WERI-Rb-1 (cell line): ENCODE results near the gene ZNF550.
"Not testable (repeated sequence)": the region's sequence is repeated elsewhere in the genome, so short reads cannot be mapped to it uniquely, and the experiment has no call there.

Source experiments
- DNase-seq: peaks from one replicate; pipeline ENCODE4 v3.0.0-alpha.2; 2020
- H3K27ac ChIP-seq: fragments of 250-450 bp; sonication (Bioruptor Pico); 2 replicates; pipeline ENCODE4 v1.5.1; 2020; ENCODE audit warnings: mild to moderate bottlenecking, moderate library complexity
- H3K27me3 ChIP-seq: fragments of 250-450 bp; sonication (Bioruptor Pico); 2 replicates; pipeline ENCODE4 v1.5.1; 2021; ENCODE audit warnings: mild to moderate bottlenecking, low read depth, moderate library complexity; ENCODE audit not compliant: insufficient read depth, severe bottlenecking
- H3K36me3 ChIP-seq: fragments of 250-450 bp; sonication (Bioruptor Pico); 2 replicates; pipeline ENCODE4 v1.5.1; 2020; ENCODE audit warnings: mild to moderate bottlenecking, moderate library complexity
- H3K4me3 ChIP-seq: 2 replicates; pipeline ENCODE4 v1.5.1; 2011; ENCODE audit warnings: low read depth, mild to moderate bottlenecking, control low read depth, low read length
- H3K9me3 ChIP-seq: fragments of 250-450 bp; sonication (Bioruptor Pico); 2 replicates; pipeline ENCODE4 v1.5.1; 2021; ENCODE audit warnings: mild to moderate bottlenecking, moderate library complexity; ENCODE audit not compliant: severe bottlenecking
- CTCF ChIP-seq: IDR thresholded peaks from 2 replicates; pipeline ENCODE4 v1.5.1; 2011; ENCODE audit warnings: low read depth, mild to moderate bottlenecking, control low read depth, inconsistent platforms, low read length

The ZNF550 gene

DNA sequence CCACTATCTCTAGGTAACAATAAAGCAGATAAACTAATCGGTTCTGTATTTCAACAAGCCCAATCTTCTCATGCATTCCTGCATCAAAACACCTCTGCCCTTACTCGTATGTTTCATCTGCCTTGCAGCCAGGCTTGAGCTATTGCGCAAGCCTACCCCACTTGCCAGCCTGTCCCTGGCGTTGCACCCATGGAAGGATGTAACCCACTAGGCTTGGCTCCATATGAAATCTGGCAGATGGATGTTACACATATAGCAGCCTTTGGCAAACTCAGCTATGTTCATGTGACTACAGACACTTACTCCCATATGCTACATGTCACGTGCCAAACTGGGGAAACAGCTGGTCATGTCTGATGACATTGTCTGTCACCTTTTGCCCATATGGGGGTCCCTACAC is 44.4 kb downstream of the ZNF550 start:
- Histone ChIP-seq H3K9me3 (peaks cover 7% of the 10 kb centered on the region), H3K4me3 (no peak overlapping the region), H3K27me3 (no peaks in the 10 kb centered on the region), H3K36me3 (peaks cover 6% of the 10 kb centered on the region), H3K27ac (no peak overlapping the region)
- no peak for DNase-seq
- TF ChIP-seq CTCF: no peak

DNA sequence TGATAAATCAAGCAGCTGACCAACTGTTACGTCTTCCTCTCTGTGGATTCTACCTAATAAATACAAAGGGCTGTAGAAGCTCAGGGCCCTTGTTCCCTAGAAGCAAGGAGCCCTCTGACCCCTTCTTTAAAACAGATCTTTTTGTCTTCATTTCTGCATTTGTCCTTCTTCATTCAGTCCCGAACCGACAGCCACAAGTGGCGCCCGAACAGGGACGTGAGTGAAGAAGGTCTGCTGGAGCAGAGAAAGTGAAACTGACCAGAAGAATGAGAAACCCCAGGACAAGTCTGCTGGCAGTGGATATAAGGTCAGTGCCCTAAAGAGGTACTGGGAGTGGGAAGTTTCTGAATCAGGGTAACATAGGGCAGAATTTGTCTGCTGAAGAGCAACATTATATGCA is 46.8 kb downstream of the ZNF550 start:
- DNase-seq: no peak
- TF ChIP-seq CTCF: no peak
- peaks cover 6% of the 10 kb centered on the region for H3K36me3 ChIP-seq
- H3K27me3 ChIP-seq: no peaks in the 10 kb centered on the region
- H3K4me3 ChIP-seq: no peak overlapping the region
- peaks cover 7% of the 10 kb centered on the region for H3K9me3 ChIP-seq
- H3K27ac ChIP-seq: no peak overlapping the region

DNA sequence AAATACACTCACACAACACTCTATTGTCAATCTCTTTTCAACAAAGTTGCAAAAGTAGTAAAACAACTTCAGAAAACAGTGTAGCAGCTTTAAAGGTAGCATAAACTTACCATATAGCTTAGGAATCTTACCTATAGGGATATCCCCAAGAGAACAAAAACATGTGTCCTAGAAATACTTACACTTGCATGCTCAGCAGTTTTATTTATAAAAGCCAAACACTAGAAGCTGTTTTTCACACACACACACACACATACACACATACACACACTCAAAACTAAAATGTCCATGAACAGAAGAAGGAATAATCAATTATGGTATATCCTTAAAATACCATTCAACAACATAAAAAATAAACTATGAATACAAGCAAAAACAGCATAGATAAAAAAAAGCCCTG is 48.2 kb downstream of the ZNF550 start:
- H3K27me3 ChIP-seq: no peaks in the 10 kb centered on the region
- peaks cover 16% of the 10 kb centered on the region for H3K36me3 ChIP-seq
- H3K27ac ChIP-seq: no peak overlapping the region
- no peak overlapping the region for H3K4me3 ChIP-seq
- no peak for DNase-seq
- H3K9me3 ChIP-seq: peaks cover 7% of the 10 kb centered on the region
- TF ChIP-seq CTCF: no peak

DNA sequence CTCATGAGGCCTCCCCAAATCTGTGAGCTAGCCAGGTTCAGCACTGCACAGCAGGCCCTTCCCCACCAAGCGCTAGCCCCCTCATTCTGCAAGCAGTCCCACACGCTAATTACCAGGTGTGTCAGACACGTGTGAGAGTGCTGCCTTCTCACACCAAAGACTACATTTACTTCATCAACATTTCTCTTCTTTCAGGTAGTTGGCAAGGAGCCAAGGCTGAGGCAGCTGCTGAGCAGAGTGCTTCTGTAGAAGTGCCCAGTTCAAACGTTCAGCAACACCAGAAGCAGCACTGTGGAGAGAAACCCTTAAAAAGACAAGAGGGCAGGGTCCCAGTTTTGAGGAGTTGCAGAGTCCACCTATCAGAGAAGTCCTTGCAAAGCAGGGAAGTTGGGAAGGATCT is 53.5 kb downstream of the ZNF550 start:
- H3K36me3 ChIP-seq: peaks cover 22% of the 10 kb centered on the region
- H3K4me3 ChIP-seq: no peak overlapping the region
- H3K9me3 ChIP-seq: no peaks in the 10 kb centered on the region
- TF ChIP-seq CTCF: no peak
- DNase-seq: no peak
- no peaks in the 10 kb centered on the region for H3K27me3 ChIP-seq
- no peak overlapping the region for H3K27ac ChIP-seq

DNA sequence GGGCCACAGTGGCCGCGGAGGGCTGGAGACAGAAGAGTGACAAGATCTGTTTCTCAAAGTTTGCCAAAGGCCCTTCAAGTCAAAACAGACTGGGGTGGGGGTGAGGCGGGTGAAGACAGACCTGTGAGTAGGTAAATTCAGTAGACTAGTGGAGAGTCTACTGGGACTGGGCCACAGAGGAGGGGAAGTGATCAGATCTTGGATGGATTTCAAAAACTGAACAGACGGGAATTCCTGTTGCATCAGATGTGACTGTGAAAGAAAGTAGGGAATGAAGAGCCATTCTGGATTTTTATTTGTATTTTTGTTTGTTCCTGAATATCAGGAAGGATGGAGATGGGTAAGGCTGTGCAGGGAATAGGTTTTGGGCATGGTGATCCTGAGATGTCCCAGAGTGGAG is 59.3 kb downstream of the ZNF550 start:
- not testable (repeated sequence) for DNase-seq, H3K36me3 ChIP-seq, H3K9me3 ChIP-seq, H3K27ac ChIP-seq, H3K27me3 ChIP-seq
- peak overlapping the region; percentile 31 for H3K4me3 ChIP-seq

DNA sequence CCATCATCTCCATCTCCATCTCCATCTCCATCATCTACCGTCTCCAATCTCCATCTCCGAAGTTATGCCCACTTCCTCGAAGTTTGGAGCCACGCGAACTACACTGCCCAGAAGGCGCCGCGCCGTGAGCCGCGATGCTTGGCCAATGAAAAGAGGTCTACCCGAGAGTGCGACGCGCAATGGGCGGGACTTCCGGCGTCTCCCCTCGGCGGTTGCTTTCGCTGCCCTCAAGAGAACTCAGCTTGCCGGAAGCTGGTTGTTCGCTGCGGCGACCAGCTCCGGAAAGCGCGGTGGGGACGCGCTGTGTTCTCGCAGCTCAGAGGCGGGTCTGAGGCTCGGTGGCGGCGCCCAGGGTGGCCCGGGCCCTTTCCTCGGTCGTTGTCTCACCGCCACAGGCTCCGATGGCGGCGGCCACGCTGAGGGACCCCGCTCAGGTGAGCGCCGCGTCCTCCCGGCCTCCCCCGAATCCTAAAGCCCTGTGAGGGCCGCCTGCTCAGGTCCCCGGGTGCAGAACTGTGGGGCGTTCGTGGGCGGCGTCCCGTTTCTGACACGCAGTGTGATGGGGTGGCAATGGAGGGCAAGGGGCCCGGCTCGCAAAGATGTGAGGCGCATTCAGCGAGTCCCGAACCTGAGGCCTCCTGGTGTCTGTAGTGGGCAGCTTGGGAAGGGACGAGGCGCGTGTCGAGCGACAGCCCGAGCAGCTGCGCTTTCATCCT is 59.8 kb downstream of the ZNF550 start, which contains the start of gene ZNF773:
ZNF773 (plus strand) TSS at position 259 of the 716 bp plus-strand sequence; CDS start at position 402, 143 bp downstream.
- H3K27ac ChIP-seq: peak within 1 kb of the TSS; percentile 82
- peak; percentile 95 for DNase-seq
- peak within 1 kb of the TSS; percentile 68 for H3K4me3 ChIP-seq
- not testable (repeated sequence) for H3K36me3 ChIP-seq, H3K9me3 ChIP-seq, H3K27me3 ChIP-seq

DNA sequence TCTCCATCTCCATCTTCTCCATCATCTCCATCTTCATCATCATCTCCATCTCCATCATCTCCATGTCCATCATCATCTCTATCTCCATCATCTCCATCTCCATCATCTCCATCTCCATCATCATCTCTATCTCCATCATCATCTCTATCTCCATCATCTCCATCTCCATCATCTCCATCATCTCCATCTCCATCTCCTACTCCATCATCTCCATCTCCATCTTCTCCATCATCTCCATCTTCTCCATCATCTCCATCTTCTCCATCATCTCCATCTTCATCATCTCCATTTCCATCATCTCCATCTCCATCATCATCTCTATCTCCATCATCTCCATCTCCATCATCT is 60.4 kb downstream of the ZNF550 start:
- H3K4me3 ChIP-seq, H3K27me3 ChIP-seq, H3K27ac ChIP-seq, H3K9me3 ChIP-seq, H3K36me3 ChIP-seq, DNase-seq: not testable (repeated sequence)

DNA sequence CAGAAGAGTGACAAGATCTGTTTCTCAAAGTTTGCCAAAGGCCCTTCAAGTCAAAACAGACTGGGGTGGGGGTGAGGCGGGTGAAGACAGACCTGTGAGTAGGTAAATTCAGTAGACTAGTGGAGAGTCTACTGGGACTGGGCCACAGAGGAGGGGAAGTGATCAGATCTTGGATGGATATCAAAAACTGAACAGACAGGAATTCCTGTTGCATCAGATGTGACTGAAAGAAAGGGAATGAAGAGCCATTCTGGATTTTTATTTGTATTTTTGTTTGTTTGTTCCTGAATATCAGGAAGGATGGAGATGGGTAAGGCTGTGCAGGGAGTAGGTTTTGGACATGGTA is 71.4 kb downstream of the ZNF550 start:
- H3K36me3 ChIP-seq, H3K4me3 ChIP-seq, H3K27ac ChIP-seq, H3K9me3 ChIP-seq, DNase-seq, H3K27me3 ChIP-seq: not testable (repeated sequence)

- Histone ChIP-seq H3K27ac (peak within 1 kb of the TSS; percentile 66), H3K4me3 (peak within 1 kb of the TSS; percentile 90)
- DNase-seq: peak; percentile 92
- H3K27me3 ChIP-seq, H3K9me3 ChIP-seq, H3K36me3 ChIP-seq: not testable (repeated sequence)
These were observed 72.0 kb downstream of the ZNF550 start, which contains the start of gene ZNF419 for GRCh38 chr19:57487477-57488298. TSS of gene ZNF419 (plus strand) at chr19:57487750. CDS start at chr19:57487951, 201 bp downstream.
